ENCODE data around the gene PACS2. TPM values are rescaled to one million over a fixed set of nuclear protein-coding genes. Genes with fewer than 3 reads are reported as not detected.
A peak's percentile ranks its signal among the peaks of the same experiment; 100 is the strongest.

The PACS2 gene
- total RNA-seq, 1 experiment from 2014 or later, result 57.7 TPM

- ChIA-PET POLR2A (no interaction called here), CTCF (interaction anchor here (1.2 kb wide), 1 partner anchor 39 kb away, joined by 3 read pairs; no protein-coding TSS in a partner anchor)
- peaks cover 10% of the 10 kb centered on the region for H3K27me3 Mint-ChIP-seq (ENCODE audit: insufficient read depth, unreplicated experiment)
- H3K9me3 Mint-ChIP-seq (ENCODE audit: unreplicated experiment), result no peaks in the 10 kb centered on the region
- no peaks in the 10 kb centered on the region for H3K4me1 Mint-ChIP-seq (ENCODE audit: insufficient read depth, unreplicated experiment)
- no peak for DNase-seq (ENCODE audit: unreplicated experiment)
- H3K4me3 Mint-ChIP-seq (ENCODE audit: unreplicated experiment), result peak overlapping the region; percentile 64
- no TSS peak for BruUV-seq (replicated peaks)
- TF ChIP-seq, protein P1, sequence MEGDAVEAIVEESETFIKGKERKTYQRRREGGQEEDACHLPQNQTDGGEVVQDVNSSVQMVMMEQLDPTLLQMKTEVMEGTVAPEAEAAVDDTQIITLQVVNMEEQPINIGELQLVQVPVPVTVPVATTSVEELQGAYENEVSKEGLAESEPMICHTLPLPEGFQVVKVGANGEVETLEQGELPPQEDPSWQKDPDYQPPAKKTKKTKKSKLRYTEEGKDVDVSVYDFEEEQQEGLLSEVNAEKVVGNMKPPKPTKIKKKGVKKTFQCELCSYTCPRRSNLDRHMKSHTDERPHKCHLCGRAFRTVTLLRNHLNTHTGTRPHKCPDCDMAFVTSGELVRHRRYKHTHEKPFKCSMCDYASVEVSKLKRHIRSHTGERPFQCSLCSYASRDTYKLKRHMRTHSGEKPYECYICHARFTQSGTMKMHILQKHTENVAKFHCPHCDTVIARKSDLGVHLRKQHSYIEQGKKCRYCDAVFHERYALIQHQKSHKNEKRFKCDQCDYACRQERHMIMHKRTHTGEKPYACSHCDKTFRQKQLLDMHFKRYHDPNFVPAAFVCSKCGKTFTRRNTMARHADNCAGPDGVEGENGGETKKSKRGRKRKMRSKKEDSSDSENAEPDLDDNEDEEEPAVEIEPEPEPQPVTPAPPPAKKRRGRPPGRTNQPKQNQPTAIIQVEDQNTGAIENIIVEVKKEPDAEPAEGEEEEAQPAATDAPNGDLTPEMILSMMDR (IDR thresholded peaks at IDR 0.05; ENCODE audit: unreplicated experiment), result no peak
- no peak overlapping the region for H3K27ac Mint-ChIP-seq (ENCODE audit: low read depth, unreplicated experiment)
- peaks cover 5% of the 10 kb centered on the region for H3K36me3 Mint-ChIP-seq (ENCODE audit: insufficient read depth, unreplicated experiment)
- intact Hi-C loops (cut with micrococcal nuclease), result no loop called here
Measured at GRCh38 chr14:105410642-105411016, 96.1 kb downstream of the PACS2 start.

- intact Hi-C loops (cut with micrococcal nuclease), result no loop called here
- TF ChIP-seq, protein P1 (IDR thresholded peaks at IDR 0.05; ENCODE audit: unreplicated experiment), result no peak
- no peaks in the 10 kb centered on the region for H3K9me3 Mint-ChIP-seq (ENCODE audit: unreplicated experiment)
- no peaks in the 10 kb centered on the region for H3K36me3 Mint-ChIP-seq (ENCODE audit: insufficient read depth, unreplicated experiment)
- CTCF ChIA-PET, result interaction anchor here (0.7 to 1.2 kb wide), 2 partner anchors 39 to 69 kb away, joined by 3 read pairs; no protein-coding TSS in a partner anchor
- no TSS peak for BruUV-seq (replicated peaks)
- POLR2A ChIA-PET, result interaction anchor here (0.6 kb wide), 1 partner anchor 114 kb away, joined by 7 read pairs; no protein-coding TSS in a partner anchor
- peaks cover 10% of the 10 kb centered on the region for H3K27me3 Mint-ChIP-seq (ENCODE audit: insufficient read depth, unreplicated experiment)
- peak; percentile 27 for DNase-seq (ENCODE audit: unreplicated experiment)
- H3K4me3 Mint-ChIP-seq (ENCODE audit: unreplicated experiment), result peak overlapping the region; percentile 64
- no peak overlapping the region for H3K27ac Mint-ChIP-seq (ENCODE audit: low read depth, unreplicated experiment)
- H3K4me1 Mint-ChIP-seq (ENCODE audit: insufficient read depth, unreplicated experiment), result no peaks in the 10 kb centered on the region
Measured at GRCh38 chr14:105411017-105411941, 96.7 kb downstream of the PACS2 start.

GRCh38 chr14:105411985-105412770, 97.6 kb downstream of the PACS2 start:
- no peak overlapping the region for H3K27ac Mint-ChIP-seq (ENCODE audit: low read depth, unreplicated experiment)
- intact Hi-C loops (cut with micrococcal nuclease), result no loop called here
- H3K4me1 Mint-ChIP-seq (ENCODE audit: insufficient read depth, unreplicated experiment), result no peaks in the 10 kb centered on the region
- no peaks in the 10 kb centered on the region for H3K9me3 Mint-ChIP-seq (ENCODE audit: unreplicated experiment)
- peaks cover 10% of the 10 kb centered on the region for H3K27me3 Mint-ChIP-seq (ENCODE audit: insufficient read depth, unreplicated experiment)
- no TSS peak for BruUV-seq (replicated peaks)
- no peaks in the 10 kb centered on the region for H3K36me3 Mint-ChIP-seq (ENCODE audit: insufficient read depth, unreplicated experiment)
- DNase-seq (ENCODE audit: unreplicated experiment), result no peak
- ChIA-PET CTCF (no interaction called here), POLR2A (no interaction called here)
- TF ChIP-seq, protein P1 (IDR thresholded peaks at IDR 0.05; ENCODE audit: unreplicated experiment), result no peak
- H3K4me3 Mint-ChIP-seq (ENCODE audit: unreplicated experiment), result no peak overlapping the region
